ENCODE measurements around the gene MARCOL. TPM values are rescaled to one million over a fixed set of nuclear protein-coding genes. Genes with fewer than 3 reads are reported as not detected.

Gene MARCOL
- total RNA-seq, 1 experiment from 2014 or later, result not detected

GRCh38 chr5:148224117-148224742 is 14.1 kb upstream of the MARCOL start:
- BruUV-seq (replicated peaks), result no TSS peak
- intact Hi-C loops (cut with micrococcal nuclease; ENCODE audit: unreplicated experiment), result no loop called here
- H3K4me2 ChIP-seq, result no peak overlapping the region

DNA sequence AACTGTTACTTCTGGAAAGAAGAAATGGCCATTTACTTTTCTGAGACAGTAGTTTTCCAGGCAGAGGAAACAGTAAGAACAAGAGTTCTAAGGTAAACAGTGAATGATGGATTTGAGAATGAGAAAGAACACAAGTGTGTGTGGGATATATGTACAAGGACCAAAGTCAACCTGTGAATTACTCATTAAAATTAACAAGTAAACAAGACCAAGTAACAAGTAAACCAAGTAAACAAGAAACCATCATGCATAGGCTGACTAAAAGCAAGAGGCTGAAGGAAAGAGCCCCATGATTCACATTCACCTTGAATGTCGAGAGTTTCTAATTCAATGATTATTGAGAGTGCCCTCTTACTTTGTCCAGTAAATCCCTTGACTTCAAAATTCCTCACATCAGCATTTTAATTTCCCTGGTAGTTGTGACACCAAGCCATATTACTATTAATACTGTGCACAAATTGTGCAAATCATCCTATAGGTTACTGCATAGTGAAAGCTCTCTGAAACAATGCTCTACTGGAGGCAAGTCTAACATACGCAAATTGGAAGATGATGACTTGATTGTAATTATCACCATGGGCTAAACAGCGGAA is 9.8 kb upstream of the MARCOL start:
- no peaks in the 10 kb centered on the region for H3K36me3 ChIP-seq (ENCODE audit: low read depth)
- POLR2A ChIA-PET (ENCODE audit: unreplicated experiment), result no interaction called here
- no peaks in the 10 kb centered on the region for H3K79me2 ChIP-seq (ENCODE audit: low read depth)
- no peaks in the 10 kb centered on the region for H3K9me2 ChIP-seq (ENCODE audit: insufficient read depth)
- H3K9me3 ChIP-seq (ENCODE audit: insufficient read depth, low read depth), result no peaks in the 10 kb centered on the region
- intact Hi-C loops (cut with micrococcal nuclease; ENCODE audit: unreplicated experiment), result no loop called here
- CTCF ChIA-PET, result no interaction called here
- no peaks in the 10 kb centered on the region for H4K20me1 ChIP-seq (ENCODE audit: insufficient read depth)
- no peak for TF ChIP-seq EZH2 (IDR thresholded peaks at IDR 0.05; ENCODE audit: low read depth)
- no peak for TF ChIP-seq CTCF (conservative IDR thresholded peaks at IDR 0.05)
- no peak overlapping the region for H3K4me2 ChIP-seq
- H3K27me3 ChIP-seq (ENCODE audit: insufficient read depth, low read depth), result no peaks in the 10 kb centered on the region
- H3K4me1 ChIP-seq (replicated peaks; ENCODE audit: insufficient read depth), result no peaks in the 10 kb centered on the region
- BruUV-seq (replicated peaks), result no TSS peak
- H2AFZ ChIP-seq, result no peak overlapping the region
- DNase-seq, result no peak
- no peak overlapping the region for H3K4me3 ChIP-seq
- H3F3A ChIP-seq (ENCODE audit: insufficient read depth, low read depth), result no peaks in the 10 kb centered on the region
- no peak overlapping the region for H3K27ac ChIP-seq

More at GRCh38 chr5:148224117-148224742, 14.1 kb upstream of the MARCOL start:
- no peak for TF ChIP-seq CTCF (conservative IDR thresholded peaks at IDR 0.05)
- H3K9me3 ChIP-seq (ENCODE audit: insufficient read depth, low read depth), result no peaks in the 10 kb centered on the region
- H2AFZ ChIP-seq, result no peak overlapping the region
- ChIA-PET POLR2A (ENCODE audit: unreplicated experiment) (no interaction called here), CTCF (no interaction called here)
- H3K79me2 ChIP-seq (ENCODE audit: low read depth), result no peaks in the 10 kb centered on the region
- H3K9me2 ChIP-seq (ENCODE audit: insufficient read depth), result no peaks in the 10 kb centered on the region
- no peaks in the 10 kb centered on the region for H3F3A ChIP-seq (ENCODE audit: insufficient read depth, low read depth)
- H3K36me3 ChIP-seq (ENCODE audit: low read depth), result no peaks in the 10 kb centered on the region
- H3K27me3 ChIP-seq (ENCODE audit: insufficient read depth, low read depth), result no peaks in the 10 kb centered on the region
- no peaks in the 10 kb centered on the region for H4K20me1 ChIP-seq (ENCODE audit: insufficient read depth)
- H3K4me3 ChIP-seq, result no peak overlapping the region
- peak in 1 of 2 experiments; percentile 38 for DNase-seq
- no peak overlapping the region for H3K27ac ChIP-seq
- H3K4me1 ChIP-seq (replicated peaks; ENCODE audit: insufficient read depth), result no peaks in the 10 kb centered on the region

DNA sequence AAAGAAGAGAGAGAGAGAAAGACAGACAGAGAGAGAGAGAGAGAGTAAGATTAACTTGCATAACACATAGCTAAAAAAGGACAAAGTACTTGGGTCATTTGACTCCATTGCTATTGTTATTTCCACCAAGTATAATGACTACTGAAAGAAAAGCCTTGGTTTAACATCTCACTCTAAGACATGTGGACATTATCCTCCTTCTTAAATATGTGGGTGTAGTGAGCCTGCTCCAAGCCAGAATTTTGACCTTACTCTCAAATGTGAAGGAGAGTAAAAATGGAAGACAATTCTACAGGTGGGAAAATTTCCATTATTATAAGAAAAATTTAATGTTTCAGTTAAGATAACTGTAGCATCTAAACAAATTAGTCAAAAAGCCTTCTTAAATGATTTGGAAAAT is 8.5 kb upstream of the MARCOL start:
- H3K79me2 ChIP-seq (ENCODE audit: low read depth), result no peaks in the 10 kb centered on the region
- intact Hi-C loops (cut with micrococcal nuclease; ENCODE audit: unreplicated experiment), result no loop called here
- H3K4me1 ChIP-seq (replicated peaks; ENCODE audit: insufficient read depth), result no peaks in the 10 kb centered on the region
- H3K9me2 ChIP-seq (ENCODE audit: insufficient read depth), result no peaks in the 10 kb centered on the region
- H3K27ac ChIP-seq, result no peak overlapping the region
- H3K27me3 ChIP-seq (ENCODE audit: insufficient read depth, low read depth), result no peaks in the 10 kb centered on the region
- peak overlapping the region; percentile 80 for H2AFZ ChIP-seq
- H3K36me3 ChIP-seq (ENCODE audit: low read depth), result no peaks in the 10 kb centered on the region
- peak overlapping the region; percentile 64 for H3K4me2 ChIP-seq
- no peak for TF ChIP-seq EZH2 (IDR thresholded peaks at IDR 0.05; ENCODE audit: low read depth)
- TF ChIP-seq CTCF (conservative IDR thresholded peaks at IDR 0.05), result no peak
- ChIA-PET CTCF (no interaction called here), POLR2A (ENCODE audit: unreplicated experiment) (no interaction called here)
- no peaks in the 10 kb centered on the region for H3F3A ChIP-seq (ENCODE audit: insufficient read depth, low read depth)
- DNase-seq, result no peak
- peak overlapping the region; percentile 53; the same call in 1 of the 2 replicates for H3K4me3 ChIP-seq
- H3K9me3 ChIP-seq (ENCODE audit: insufficient read depth, low read depth), result no peaks in the 10 kb centered on the region
- no peaks in the 10 kb centered on the region for H4K20me1 ChIP-seq (ENCODE audit: insufficient read depth)
- no TSS peak for BruUV-seq (replicated peaks)

Data from PC-9 (cell line).